Measurements from ENCODE around the gene LIMS1. TPM values are rescaled to one million over a fixed set of nuclear protein-coding genes. Genes with fewer than 3 reads are reported as not detected.

Gene LIMS1
- total and polyA plus RNA-seq, 2 of the 13 experiments (the other 11 are each of a cell fraction or from before 2014, with no cell fraction given): 38.3 to 49.6 TPM

DNA sequence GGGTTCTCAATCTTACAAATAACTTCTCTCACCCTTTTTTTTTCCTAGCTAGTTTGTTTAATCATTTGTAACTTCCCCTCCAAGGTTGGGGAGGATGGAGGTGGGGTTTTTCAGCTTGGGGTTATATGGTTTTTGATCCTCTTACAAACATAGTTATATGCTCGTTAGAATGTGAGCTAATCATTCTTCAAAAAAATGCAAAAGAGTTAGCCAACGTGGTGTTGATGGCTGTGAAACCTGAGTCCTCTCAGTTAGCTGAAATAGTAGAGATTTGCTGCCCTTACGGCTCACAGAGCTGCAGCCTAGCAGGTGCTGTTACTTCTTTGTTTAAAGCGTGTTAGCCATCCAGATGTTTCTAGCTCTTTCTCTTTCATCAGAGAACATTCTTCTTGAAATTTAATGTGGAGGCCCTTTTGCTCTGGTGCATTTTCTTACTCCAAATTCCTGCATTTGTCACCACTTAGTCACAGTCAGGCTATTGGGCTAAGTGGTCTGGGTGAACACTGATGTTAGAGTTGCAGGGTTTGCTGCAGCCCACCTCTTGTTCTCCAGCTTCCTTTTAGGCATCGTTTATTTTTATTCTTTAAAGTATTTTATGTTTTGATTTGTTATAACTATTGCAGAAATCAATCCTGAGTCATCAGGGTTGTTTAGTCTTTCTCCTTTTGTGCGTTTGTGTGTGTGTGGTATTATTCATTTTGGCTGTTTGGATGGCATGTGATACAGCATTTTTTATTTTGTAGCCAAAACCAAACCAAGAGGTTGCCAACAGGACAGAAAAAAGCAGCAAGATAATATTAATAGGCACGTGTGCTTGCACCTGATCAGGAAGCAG, 41.1 kb downstream of the LIMS1 start (continued):
- TF ChIP-seq, protein P1, sequence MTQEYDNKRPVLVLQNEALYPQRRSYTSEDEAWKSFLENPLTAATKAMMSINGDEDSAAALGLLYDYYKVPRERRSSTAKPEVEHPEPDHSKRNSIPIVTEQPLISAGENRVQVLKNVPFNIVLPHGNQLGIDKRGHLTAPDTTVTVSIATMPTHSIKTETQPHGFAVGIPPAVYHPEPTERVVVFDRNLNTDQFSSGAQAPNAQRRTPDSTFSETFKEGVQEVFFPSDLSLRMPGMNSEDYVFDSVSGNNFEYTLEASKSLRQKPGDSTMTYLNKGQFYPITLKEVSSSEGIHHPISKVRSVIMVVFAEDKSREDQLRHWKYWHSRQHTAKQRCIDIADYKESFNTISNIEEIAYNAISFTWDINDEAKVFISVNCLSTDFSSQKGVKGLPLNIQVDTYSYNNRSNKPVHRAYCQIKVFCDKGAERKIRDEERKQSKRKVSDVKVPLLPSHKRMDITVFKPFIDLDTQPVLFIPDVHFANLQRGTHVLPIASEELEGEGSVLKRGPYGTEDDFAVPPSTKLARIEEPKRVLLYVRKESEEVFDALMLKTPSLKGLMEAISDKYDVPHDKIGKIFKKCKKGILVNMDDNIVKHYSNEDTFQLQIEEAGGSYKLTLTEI (CRISPR knock-in tag; conservative IDR thresholded peaks at IDR 0.05): no peak

DNA sequence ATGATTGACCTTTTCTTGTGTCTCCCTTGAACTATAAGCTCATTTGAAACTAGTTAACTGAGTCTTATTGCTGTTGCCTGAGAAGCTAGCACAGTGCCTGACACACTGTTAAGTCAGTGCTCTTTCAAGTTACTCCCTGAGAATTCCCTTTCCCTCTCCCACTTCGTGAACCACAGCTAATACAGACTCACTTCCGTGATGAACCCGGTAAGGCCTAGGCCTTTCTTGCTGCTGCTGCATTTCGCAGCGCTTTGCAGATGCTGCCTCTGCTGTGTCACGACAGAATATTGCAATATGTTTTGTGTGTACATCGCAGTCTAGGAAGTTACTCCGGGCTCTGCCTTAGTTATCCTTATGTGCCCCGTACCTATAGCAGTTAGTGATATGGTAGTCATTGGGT, 42.8 kb downstream of the LIMS1 start:
- intact Hi-C loops (cut with micrococcal nuclease; ENCODE audit: unreplicated experiment): no loop called here
- H2AFZ ChIP-seq (ENCODE audit: low read length): no peak overlapping the region
- 93% methylated on average over 9 of the region's 9 CpGs for WGBS (ENCODE audit: low lambda C conversion rate)
- POLR2A ChIA-PET: no interaction called here
- CTCF ChIA-PET (ENCODE audit: low intra/inter-chr PET ratio, low total read pairs): no interaction called here
- no peak overlapping the region for H3K9ac ChIP-seq (ENCODE audit: insufficient read depth, low read depth, low read length)
- DNase-seq (ENCODE audit: low spot score): no peak
- 0 out of 2 replicates have a peak, but pooled peaks cover 5% of the 10 kb centered on the region for H4K20me1 ChIP-seq (ENCODE audit: insufficient read depth, low read length)
- TF ChIP-seq, protein P2, sequence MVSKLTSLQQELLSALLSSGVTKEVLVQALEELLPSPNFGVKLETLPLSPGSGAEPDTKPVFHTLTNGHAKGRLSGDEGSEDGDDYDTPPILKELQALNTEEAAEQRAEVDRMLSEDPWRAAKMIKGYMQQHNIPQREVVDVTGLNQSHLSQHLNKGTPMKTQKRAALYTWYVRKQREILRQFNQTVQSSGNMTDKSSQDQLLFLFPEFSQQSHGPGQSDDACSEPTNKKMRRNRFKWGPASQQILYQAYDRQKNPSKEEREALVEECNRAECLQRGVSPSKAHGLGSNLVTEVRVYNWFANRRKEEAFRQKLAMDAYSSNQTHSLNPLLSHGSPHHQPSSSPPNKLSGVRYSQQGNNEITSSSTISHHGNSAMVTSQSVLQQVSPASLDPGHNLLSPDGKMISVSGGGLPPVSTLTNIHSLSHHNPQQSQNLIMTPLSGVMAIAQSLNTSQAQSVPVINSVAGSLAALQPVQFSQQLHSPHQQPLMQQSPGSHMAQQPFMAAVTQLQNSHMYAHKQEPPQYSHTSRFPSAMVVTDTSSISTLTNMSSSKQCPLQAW (CRISPR knock-in tag; IDR thresholded peaks at IDR 0.05): no peak
- TF ChIP-seq, protein P3, sequence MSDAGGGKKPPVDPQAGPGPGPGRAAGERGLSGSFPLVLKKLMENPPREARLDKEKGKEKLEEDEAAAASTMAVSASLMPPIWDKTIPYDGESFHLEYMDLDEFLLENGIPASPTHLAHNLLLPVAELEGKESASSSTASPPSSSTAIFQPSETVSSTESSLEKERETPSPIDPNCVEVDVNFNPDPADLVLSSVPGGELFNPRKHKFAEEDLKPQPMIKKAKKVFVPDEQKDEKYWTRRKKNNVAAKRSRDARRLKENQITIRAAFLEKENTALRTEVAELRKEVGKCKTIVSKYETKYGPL (CRISPR knock-in tag; IDR thresholded peaks at IDR 0.05): no peak
- TF ChIP-seq ZSCAN20 (CRISPR knock-in tag; IDR thresholded peaks at IDR 0.05; ENCODE audit: borderline replicate concordance) (no peak), ZNF143 (CRISPR knock-in tag; IDR thresholded peaks at IDR 0.05) (no peak)
- no peak overlapping the region for H3K4me2 ChIP-seq (ENCODE audit: low read depth, low read length)
- no peak overlapping the region for H3K27ac ChIP-seq (ENCODE audit: extremely low read length, insufficient read depth, low read length)
- no peaks in the 10 kb centered on the region for H3K9me3 ChIP-seq (ENCODE audit: low read length)
- peaks cover 53% of the 10 kb centered on the region for H3K4me1 ChIP-seq (ENCODE audit: insufficient read depth, low read length)
- peaks cover 66% of the 10 kb centered on the region for H3K79me2 ChIP-seq (ENCODE audit: insufficient read depth, low read length)
- no peaks in the 10 kb centered on the region for H3K27me3 ChIP-seq (ENCODE audit: control insufficient read depth in 1 of 2, insufficient read depth in 2 of 2, low read length in 2 of 2)
- in situ Hi-C loops (cut with HindIII; ENCODE audit: extremely low pct_ligation_motif_present, low pct_unique_long_range_greater_than_20kb): loop anchor here (25.0 kb wide), 1 partner anchor 365 kb away; no protein-coding TSS in a partner anchor
- no peak for ATAC-seq
- H3K4me3 ChIP-seq (replicated peaks in 1 of 3; ENCODE audit: insufficient read depth in 1 of 3, low read depth in 2 of 3, low read length in 3 of 3): no peak overlapping the region
- no TSS peak for BruUV-seq (replicated peaks)
- no peaks in the 10 kb centered on the region for H3K36me3 ChIP-seq (replicated peaks in 1 of 2; ENCODE audit: control insufficient read depth in 1 of 2, insufficient read depth in 2 of 2, low read length in 2 of 2)
- no peak for FAIRE-seq
